ENCODE data around the gene NOTUM.

- no peak for TF ChIP-seq CTCF (conservative IDR thresholded peaks at IDR 0.05; ENCODE audit: low read length)
- TF ChIP-seq EZH2phosphoT487 (IDR thresholded peaks at IDR 0.05; ENCODE audit: borderline replicate concordance, low read depth, low read length) = no peak
These were observed 26.8 kb downstream of the NOTUM start for GRCh38 chr17:81934098-81934757.
